IPS-20b (cell line): ENCODE measurements around the gene TJP2.
"Not testable (repeated sequence)": the region's sequence is repeated elsewhere in the genome, so short reads cannot be mapped to it uniquely, and the experiment has no call there.

Source experiments
- H3K27ac ChIP-seq: one replicate; pipeline ENCODE4 v1.5.1; 2013; ENCODE audit warnings: low read length
- H3K27me3 ChIP-seq: 2 replicates; pipeline ENCODE4 v1.6.1; 2013; ENCODE audit warnings: mild to moderate bottlenecking, low read length, inconsistent platforms; ENCODE audit not compliant: insufficient read depth
- H3K36me3 ChIP-seq: 2 replicates; pipeline ENCODE4 v1.6.1; 2013; ENCODE audit warnings: low read depth, mild to moderate bottlenecking, inconsistent platforms, low read length, moderate library complexity; ENCODE audit not compliant: insufficient read depth
- H3K4me1 ChIP-seq: 2 replicates; pipeline ENCODE4 v1.6.1; 2013; ENCODE audit warnings: mild to moderate bottlenecking, control low read depth, inconsistent platforms, low read length, moderate library complexity; ENCODE audit not compliant: insufficient read depth
- H3K4me3 ChIP-seq: 2 replicates; pipeline ENCODE4 v1.5.1; 2013; ENCODE audit warnings: mild to moderate bottlenecking, low read length, inconsistent platforms
- H3K9ac ChIP-seq: 2 replicates; pipeline ENCODE4 v1.6.1; 2013; ENCODE audit warnings: low read depth, mild to moderate bottlenecking, inconsistent platforms, low read length, moderate library complexity
- H3K9me3 ChIP-seq: 2 replicates; pipeline ENCODE4 v1.6.1; 2013; ENCODE audit warnings: mild to moderate bottlenecking, low read depth, low read length, inconsistent platforms; ENCODE audit not compliant: insufficient read depth

Gene TJP2

DNA sequence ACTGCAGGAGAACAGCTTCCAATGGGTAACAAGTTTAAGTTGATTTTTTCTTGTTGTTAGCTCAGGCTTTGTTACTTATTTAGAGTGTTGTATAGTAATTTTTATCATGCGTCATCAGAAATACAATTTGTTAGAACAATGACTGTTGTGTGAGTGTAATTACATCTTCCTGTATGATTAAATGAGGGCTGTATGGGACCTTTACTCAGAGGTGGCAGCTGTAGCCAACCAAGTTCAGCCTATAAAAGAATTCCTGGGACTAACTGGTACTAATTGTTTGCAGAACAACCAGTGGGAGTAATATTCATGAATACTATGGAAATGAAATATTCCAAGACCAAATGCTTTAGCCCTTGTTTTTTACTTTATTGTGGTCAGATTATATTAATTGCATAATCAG lies 30.8 kb upstream of the TJP2 start:
- no peak overlapping the region for H3K27ac ChIP-seq

DNA sequence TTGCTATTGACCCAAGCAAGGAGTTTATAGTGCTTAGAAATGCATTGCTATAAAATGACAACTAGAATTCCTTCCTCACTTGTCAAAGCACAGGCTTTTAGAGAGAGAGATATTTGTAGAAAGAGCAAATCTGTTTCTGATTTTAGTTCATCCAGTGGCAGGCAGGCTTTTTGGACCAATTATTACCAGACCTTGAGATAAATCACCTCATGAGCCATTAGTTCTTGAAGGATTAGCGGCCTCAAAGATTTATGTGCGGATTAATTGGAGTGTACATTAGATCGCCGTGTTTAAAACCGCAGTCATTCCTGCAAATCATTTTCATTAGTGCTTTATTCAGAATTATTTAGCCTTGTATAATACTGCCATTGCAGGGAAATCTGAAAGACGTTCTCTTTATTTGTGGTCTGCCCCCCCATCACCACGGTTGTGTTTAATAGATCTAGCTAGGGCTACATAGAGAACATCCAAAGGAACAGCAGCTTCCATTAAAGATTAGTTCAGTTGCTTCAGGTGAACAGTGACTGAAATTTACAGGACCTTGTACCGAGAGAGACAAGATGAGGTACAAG lies 28.8 kb upstream of the TJP2 start:
- Histone ChIP-seq H3K9ac (no peak overlapping the region), H3K36me3 (peaks cover 2% of the 10 kb centered on the region; the same call in 1 of the 2 replicates)

More for the DNA sequence above, 30.8 kb upstream of the TJP2 start:
- no peaks in the 10 kb centered on the region for H3K4me1 ChIP-seq
- H3K4me3 ChIP-seq = no peak overlapping the region
- no peaks in the 10 kb centered on the region for H3K9me3 ChIP-seq
- no peaks in the 10 kb centered on the region for H3K27me3 ChIP-seq
- no peak overlapping the region for H3K9ac ChIP-seq
- H3K36me3 ChIP-seq = peaks cover 4% of the 10 kb centered on the region; the same call in 1 of the 2 replicates

DNA sequence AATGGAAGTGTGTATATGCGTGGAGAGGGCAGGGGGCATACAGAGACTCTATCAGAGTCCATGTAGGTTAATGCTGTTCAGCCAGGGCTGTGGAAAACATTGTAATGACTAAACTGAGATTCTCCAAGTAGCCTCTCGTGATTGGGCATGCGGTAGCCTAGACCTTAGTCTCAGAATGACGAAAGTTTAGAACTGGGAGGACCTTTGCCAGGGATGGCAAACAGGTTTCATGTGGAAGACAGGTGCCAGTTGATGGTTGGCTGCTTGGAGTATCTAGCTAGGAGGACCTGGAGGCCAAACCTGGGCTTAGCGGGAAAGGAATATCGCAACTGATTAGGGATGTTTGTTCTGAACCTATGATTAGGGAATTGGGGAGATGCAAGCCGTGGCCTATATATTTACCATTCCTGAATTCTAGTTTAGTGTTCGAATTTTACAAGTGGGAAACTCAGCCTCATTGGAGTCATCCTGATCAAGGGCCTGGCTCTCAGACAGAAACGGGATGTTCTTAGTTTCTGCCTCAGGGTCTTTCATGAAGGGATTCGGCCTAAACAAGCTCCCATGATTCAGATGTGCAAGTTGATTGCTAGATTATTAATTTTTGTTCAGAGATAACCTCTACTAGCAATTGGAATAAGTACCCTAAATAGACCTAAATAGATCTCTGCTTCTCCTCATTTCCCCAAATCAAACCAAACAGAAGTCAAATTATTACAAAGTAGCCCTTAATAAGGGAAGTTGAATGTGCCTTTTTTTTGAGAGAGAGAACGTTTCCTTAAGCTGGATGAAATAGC lies 26.8 kb upstream of the TJP2 start:
- peaks cover 10% of the 10 kb centered on the region for H3K36me3 ChIP-seq
- H3K4me1 ChIP-seq = peaks cover 4% of the 10 kb centered on the region; the same call in 1 of the 2 replicates
- no peak overlapping the region for H3K4me3 ChIP-seq
- H3K9ac ChIP-seq = no peak overlapping the region
- H3K27ac ChIP-seq = no peak overlapping the region
- H3K27me3 ChIP-seq = no peaks in the 10 kb centered on the region
- no peaks in the 10 kb centered on the region for H3K9me3 ChIP-seq

More for the DNA sequence above, 28.8 kb upstream of the TJP2 start:
- no peaks in the 10 kb centered on the region for H3K9me3 ChIP-seq
- no peaks in the 10 kb centered on the region for H3K27me3 ChIP-seq
- H3K27ac ChIP-seq = no peak overlapping the region
- H3K4me3 ChIP-seq = no peak overlapping the region
- peaks cover 4% of the 10 kb centered on the region; the same call in 1 of the 2 replicates for H3K4me1 ChIP-seq

DNA sequence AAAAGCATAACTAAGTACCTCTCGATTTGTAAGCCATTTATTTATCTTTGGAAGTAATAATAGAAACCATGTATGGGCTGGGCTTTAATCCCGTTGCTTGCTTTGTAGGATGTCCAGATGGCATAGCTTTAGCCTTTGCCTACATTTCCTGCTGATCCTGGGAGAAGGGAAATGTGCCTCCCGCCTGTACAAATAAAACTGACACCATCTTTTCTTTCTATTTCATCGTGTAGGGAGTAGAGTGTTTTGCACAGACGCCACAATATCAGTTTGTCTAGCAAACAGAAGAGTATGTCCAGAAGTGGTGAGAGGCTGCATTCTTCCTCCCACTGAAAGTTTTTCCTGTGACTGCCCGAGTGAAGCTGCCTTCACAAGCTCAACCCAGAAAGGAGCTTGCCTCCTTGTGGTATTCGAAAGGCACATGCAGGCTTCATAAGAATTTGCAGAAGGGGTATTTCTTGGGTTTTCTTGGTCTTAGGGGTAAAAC lies 24.7 kb upstream of the TJP2 start:
- peaks cover 19% of the 10 kb centered on the region for H3K36me3 ChIP-seq
- no peaks in the 10 kb centered on the region for H3K9me3 ChIP-seq
- H3K4me3 ChIP-seq = no peak overlapping the region
- peaks cover 4% of the 10 kb centered on the region; the same call in 1 of the 2 replicates for H3K4me1 ChIP-seq
- no peaks in the 10 kb centered on the region for H3K27me3 ChIP-seq
- H3K9ac ChIP-seq = no peak overlapping the region
- H3K27ac ChIP-seq = no peak overlapping the region

DNA sequence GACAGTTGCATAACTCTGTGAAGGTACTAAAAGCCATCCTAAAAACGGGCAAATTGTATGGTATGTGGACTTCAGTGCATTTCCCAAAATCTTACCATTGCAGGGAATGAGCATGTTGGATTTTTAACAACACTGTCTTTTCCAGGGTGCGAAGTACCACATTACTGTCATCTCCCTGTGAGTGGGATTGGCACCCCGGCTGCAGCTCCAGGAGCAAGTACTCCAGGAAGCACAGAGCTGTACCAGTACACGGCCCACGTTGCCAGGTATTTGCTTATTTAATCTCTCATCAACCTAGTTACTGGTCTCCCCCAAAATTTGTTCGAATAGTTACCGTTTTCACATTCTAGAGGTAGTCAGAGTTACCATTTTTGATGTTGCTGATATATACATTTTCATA lies 22.6 kb upstream of the TJP2 start:
- Histone ChIP-seq H3K27me3 (no peaks in the 10 kb centered on the region), H3K36me3 (peaks cover 19% of the 10 kb centered on the region), H3K4me1 (peaks cover 9% of the 10 kb centered on the region), H3K27ac (no peak overlapping the region), H3K4me3 (no peak overlapping the region), H3K9me3 (no peaks in the 10 kb centered on the region), H3K9ac (no peak overlapping the region)

DNA sequence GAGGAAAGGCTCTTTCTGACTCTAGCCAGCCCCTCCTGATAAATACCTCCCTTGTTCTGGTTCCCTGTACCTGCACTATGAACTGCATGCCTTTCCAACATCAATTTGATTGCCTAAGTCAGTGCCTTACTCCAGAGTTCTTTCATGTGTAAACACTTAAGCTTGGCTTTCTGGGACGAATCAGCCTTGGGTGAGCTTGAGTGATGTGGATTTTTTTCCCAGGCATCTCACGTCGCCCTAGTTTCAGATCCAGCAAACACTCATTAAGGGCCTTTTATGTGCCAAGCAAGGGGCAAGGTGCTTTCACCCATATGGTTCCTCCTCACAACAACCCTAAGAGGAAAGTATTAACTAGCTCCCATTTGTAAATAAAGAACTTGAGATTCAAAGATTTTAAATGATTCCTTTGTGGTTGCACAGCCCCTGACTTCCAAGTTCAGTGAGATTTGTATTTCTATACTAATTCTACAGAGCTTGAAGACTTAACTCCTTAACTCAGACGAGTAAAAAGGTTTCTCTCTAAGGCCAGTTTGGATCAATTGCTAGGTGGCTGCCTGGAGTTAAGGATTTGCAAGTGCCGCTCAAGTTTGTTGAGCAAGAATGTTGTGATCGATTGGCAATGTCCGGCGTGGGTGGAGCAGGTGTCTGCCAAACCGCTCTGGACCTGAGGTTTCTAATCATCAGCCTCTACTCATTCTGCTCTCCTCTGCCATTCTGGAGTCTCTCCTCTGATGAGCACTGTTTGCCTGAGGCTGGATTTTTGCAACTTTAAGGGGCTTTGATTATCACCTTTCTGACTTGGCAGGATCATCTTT lies 20.2 kb upstream of the TJP2 start:
- H3K9ac ChIP-seq = no peak overlapping the region
- H3K27me3 ChIP-seq = no peaks in the 10 kb centered on the region
- no peaks in the 10 kb centered on the region for H3K9me3 ChIP-seq
- H3K4me3 ChIP-seq = no peak overlapping the region
- H3K36me3 ChIP-seq = peaks cover 19% of the 10 kb centered on the region
- peaks cover 9% of the 10 kb centered on the region for H3K4me1 ChIP-seq
- H3K27ac ChIP-seq = no peak overlapping the region

DNA sequence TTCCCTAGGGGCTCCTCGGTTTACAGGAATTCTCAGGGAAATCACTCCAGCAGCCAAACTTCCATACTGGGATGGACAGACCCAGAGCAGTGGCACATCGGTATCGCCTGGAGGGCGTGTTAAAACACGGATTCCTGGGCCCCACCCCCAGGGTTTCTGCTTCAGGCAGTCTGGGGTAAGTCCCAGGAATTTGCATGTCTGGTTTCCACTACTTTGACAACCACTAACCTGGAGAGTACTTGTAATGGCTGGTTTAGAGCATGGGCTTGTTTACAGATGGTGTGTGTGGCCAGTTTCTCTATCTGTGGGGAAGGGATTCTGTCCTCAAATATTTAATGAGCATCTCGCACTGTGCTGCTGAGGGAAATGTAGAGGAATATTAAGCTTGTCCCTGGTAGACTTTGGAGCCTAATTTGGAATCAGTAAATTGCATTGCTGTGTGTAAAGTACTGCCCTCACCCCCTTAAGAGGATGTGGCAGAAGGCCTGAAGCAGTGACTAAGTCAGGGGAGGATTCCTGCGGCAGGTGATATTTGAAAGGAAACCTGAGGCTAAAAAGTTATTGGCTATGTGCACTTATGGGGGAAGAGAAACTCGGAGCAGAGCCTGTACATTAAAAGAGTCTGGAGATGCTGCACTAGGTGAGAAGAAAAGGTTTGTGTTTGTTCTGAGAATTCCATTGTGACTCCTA lies 18.6 kb upstream of the TJP2 start:
- Histone ChIP-seq H3K9ac (no peak overlapping the region), H3K4me3 (no peak overlapping the region), H3K27ac (no peak overlapping the region), H3K4me1 (peaks cover 5% of the 10 kb centered on the region), H3K27me3 (no peaks in the 10 kb centered on the region), H3K9me3 (no peaks in the 10 kb centered on the region), H3K36me3 (peaks cover 19% of the 10 kb centered on the region)

DNA sequence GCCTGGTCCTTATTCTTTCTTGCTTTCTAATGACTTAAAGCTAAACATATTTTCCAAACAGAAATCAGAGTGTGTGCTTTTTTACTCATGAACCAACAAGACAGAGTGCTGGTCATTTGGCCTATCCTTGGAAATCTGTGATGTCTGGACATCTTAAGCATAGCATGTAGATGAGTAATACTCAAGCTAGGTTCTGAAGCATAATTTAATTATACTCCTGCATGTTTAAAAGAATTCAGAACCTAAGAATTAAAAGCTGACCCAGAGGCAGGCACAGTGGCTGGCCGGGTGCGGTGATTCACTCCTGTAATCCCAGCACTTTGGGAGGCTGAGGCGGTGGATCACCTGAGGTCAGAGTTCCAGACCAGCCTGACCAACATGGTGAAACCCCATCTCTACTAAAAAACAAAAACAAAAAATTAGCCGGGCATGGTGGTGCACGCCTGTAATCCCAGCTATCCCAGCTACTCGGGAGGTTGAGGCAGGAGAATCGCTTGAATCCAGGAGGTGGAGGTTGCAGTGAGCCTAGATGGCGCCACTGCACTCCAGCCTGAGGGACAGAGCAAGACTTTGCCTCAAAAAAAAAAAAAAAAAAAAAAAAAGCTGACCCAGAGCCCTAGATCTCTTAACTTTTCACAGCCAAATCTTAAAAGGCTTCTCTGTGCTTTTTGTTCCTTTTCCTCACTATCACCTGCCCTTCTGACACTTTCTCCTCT lies 16.2 kb upstream of the TJP2 start:
- H3K27me3 ChIP-seq = no peaks in the 10 kb centered on the region

DNA sequence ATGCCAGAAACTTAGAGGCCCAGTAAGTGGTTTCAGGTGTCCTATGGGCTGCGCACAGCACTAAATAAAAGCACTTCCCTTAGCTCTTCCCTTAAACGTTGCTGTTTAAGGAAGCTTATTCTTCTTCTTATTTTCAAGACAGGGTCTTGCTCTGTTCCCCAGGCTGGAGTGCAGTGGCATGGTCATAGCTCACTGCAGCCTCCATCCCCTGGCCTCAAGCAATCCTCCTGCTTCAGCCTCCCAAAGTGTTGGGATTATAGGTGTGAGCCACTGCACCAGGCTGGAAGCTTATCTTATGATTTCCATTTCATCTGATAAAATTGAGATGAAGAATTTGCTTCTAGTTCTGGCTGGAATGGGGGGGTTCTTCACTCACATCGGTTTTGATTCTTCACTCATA lies 15.6 kb upstream of the TJP2 start:
- H3K9ac ChIP-seq = no peak overlapping the region
- no peaks in the 10 kb centered on the region for H3K9me3 ChIP-seq
- peaks cover 5% of the 10 kb centered on the region; the same call in 1 of the 2 replicates for H3K36me3 ChIP-seq
- no peak overlapping the region for H3K27ac ChIP-seq
- peaks cover 6% of the 10 kb centered on the region for H3K4me1 ChIP-seq
- H3K4me3 ChIP-seq = no peak overlapping the region
- no peaks in the 10 kb centered on the region for H3K27me3 ChIP-seq

More for the DNA sequence above, 16.2 kb upstream of the TJP2 start:
- H3K36me3 ChIP-seq = peaks cover 7% of the 10 kb centered on the region; the same call in 1 of the 2 replicates
- H3K4me3 ChIP-seq = no peak overlapping the region
- no peak overlapping the region for H3K9ac ChIP-seq
- no peak overlapping the region for H3K27ac ChIP-seq
- H3K4me1 ChIP-seq = peaks cover 5% of the 10 kb centered on the region
- no peaks in the 10 kb centered on the region for H3K9me3 ChIP-seq

DNA sequence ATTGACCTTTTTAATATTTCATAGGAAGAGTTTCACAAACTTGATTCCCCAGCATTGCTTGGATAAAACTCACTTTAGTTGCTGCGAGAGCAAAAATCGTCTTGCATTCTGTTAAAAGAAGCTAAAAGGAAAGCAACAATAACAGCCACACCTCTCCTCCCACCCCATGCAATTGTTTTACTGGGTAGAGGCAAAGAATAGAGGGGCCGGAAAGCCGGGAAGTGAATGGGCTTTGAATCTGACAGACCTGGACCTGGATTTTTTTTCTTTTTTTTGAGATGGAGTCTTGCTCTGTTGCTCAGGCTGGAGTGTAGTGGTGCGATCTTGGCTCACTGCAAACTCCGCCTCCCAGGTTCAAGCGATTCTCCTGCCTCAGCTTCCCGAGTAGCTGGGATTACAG lies 9.5 kb upstream of the TJP2 start:
- peak overlapping the region; percentile 5; the same call in 1 of the 2 replicates for H3K9ac ChIP-seq
- H3K36me3 ChIP-seq, H3K9me3 ChIP-seq, H3K27ac ChIP-seq, H3K4me3 ChIP-seq, H3K27me3 ChIP-seq: not testable (repeated sequence)
- H3K4me1 ChIP-seq = peaks cover 17% of the 10 kb centered on the region; the same call in 1 of the 2 replicates
